Urinary bladder (tissue), 4 donors: Measurements from ENCODE around the gene XK. TPM values are rescaled to one million over a fixed set of nuclear protein-coding genes. Genes with fewer than 3 reads are reported as not detected.
"Not testable (repeated sequence)": the region's sequence is repeated elsewhere in the genome, so short reads cannot be mapped to it uniquely, and the experiment has no call there.

Experiments
- DNase-seq: peaks from one replicate; pipeline ENCODE4 v3.0.0-alpha.2; 2015; ENCODE audit errors: extremely low spot score
- H3K27ac ChIP-seq: one replicate; pipeline ENCODE4 v1.5.1; 2013; ENCODE audit warnings: low read depth, mild to moderate bottlenecking, moderate library complexity
- H3K36me3 ChIP-seq: one replicate; pipeline ENCODE4 v1.6.1; 2013; ENCODE audit warnings: mild to moderate bottlenecking, moderate library complexity; ENCODE audit not compliant: insufficient read depth
- H3K4me1 ChIP-seq: one replicate; pipeline ENCODE4 v1.6.1; 2013; ENCODE audit warnings: mild to moderate bottlenecking, moderate library complexity; ENCODE audit not compliant: insufficient read depth
- H3K4me3 ChIP-seq: one replicate; pipeline ENCODE4 v1.5.1; 2013; ENCODE audit warnings: low read depth, low read length
- WGBS: extraction: QIAGEN DNeasy Blood & Tissue Kit; methylation state at CpG from one replicate; pipeline ENCODE4 v1.1.7; 2013; 5-methylcytosine and 5-hydroxymethylcytosine counted together
- polyA plus RNA-seq: library from polyadenylated mRNA; stranded (reverse); fragments of 200-250 nt; gene quantifications from one replicate; pipeline ENCODE4 v1.2.3, GENCODE V29; 2013
- total RNA-seq: library from RNA; depleted of rRNA; stranded (reverse); fragments of >200 nt; gene quantifications from one replicate; pipeline ENCODE4 v1.2.3, GENCODE V29; 2014
- donor health status: healthy with polysubstance abuse.
- donor health status: healthy.

XK gene
- total and polyA plus RNA-seq, 2 donors, result 2.1 to 4.2 TPM

- 79% methylated on average over 2 of the region's 2 CpGs for WGBS
- no peaks in the 10 kb centered on the region for H3K36me3 ChIP-seq
- H3K27ac ChIP-seq, result no peak overlapping the region
- DNase-seq, result no peak
- no peaks in the 10 kb centered on the region for H3K4me1 ChIP-seq
- H3K4me3 ChIP-seq, result no peak overlapping the region
These were observed 66.7 kb downstream of the XK start for GRCh38 chrX:37752281-37752680.

- no peaks in the 10 kb centered on the region for H3K36me3 ChIP-seq
- H3K4me3 ChIP-seq, result no peak overlapping the region
- DNase-seq, result no peak
- no peak overlapping the region for H3K27ac ChIP-seq
- no peaks in the 10 kb centered on the region for H3K4me1 ChIP-seq
These were observed 67.3 kb downstream of the XK start for GRCh38 chrX:37752936-37753335.

GRCh38 chrX:37753384-37753783, 67.8 kb downstream of the XK start:
- H3K4me1 ChIP-seq, result no peaks in the 10 kb centered on the region
- no peak for DNase-seq
- no peaks in the 10 kb centered on the region for H3K36me3 ChIP-seq
- WGBS, result 89% methylated on average over 2 of the region's 2 CpGs
- no peak overlapping the region for H3K4me3 ChIP-seq
- H3K27ac ChIP-seq, result no peak overlapping the region

GRCh38 chrX:37754516-37754915, 68.9 kb downstream of the XK start:
- H3K4me1 ChIP-seq, result no peaks in the 10 kb centered on the region
- H3K36me3 ChIP-seq, result no peaks in the 10 kb centered on the region
- no peak overlapping the region for H3K4me3 ChIP-seq
- no peak for DNase-seq
- WGBS, result 92% methylated on average over 2 of the region's 2 CpGs
- H3K27ac ChIP-seq, result no peak overlapping the region

GRCh38 chrX:37755025-37755424, 69.4 kb downstream of the XK start:
- H3K36me3 ChIP-seq, result no peaks in the 10 kb centered on the region
- DNase-seq, result no peak
- H3K4me3 ChIP-seq, result no peak overlapping the region
- H3K27ac ChIP-seq, result no peak overlapping the region
- H3K4me1 ChIP-seq, result no peaks in the 10 kb centered on the region

GRCh38 chrX:37757082-37757481, 71.5 kb downstream of the XK start:
- no peak for DNase-seq
- Histone ChIP-seq H3K4me3 (no peak overlapping the region), H3K36me3 (no peaks in the 10 kb centered on the region)

GRCh38 chrX:37759351-37759750, 73.8 kb downstream of the XK start:
- no peak overlapping the region for H3K4me3 ChIP-seq
- DNase-seq, result no peak
- H3K27ac ChIP-seq, result no peak overlapping the region
- 98% methylated on average over 1 of the region's 1 CpG for WGBS
- no peaks in the 10 kb centered on the region for H3K36me3 ChIP-seq
- H3K4me1 ChIP-seq, result no peaks in the 10 kb centered on the region

More at GRCh38 chrX:37757082-37757481, 71.5 kb downstream of the XK start:
- Histone ChIP-seq H3K4me1 (no peaks in the 10 kb centered on the region), H3K27ac (no peak overlapping the region)

GRCh38 chrX:37759878-37760418, 74.4 kb downstream of the XK start:
- DNase-seq, result no peak
- H3K27ac ChIP-seq, result no peak overlapping the region
- 83% methylated on average over 2 of the region's 2 CpGs for WGBS
- no peaks in the 10 kb centered on the region for H3K36me3 ChIP-seq
- no peaks in the 10 kb centered on the region for H3K4me1 ChIP-seq
- no peak overlapping the region for H3K4me3 ChIP-seq

GRCh38 chrX:37763400-37763799, 77.8 kb downstream of the XK start:
- DNase-seq, result no peak
- H3K36me3 ChIP-seq, result no peaks in the 10 kb centered on the region
- no peak overlapping the region for H3K4me3 ChIP-seq
- no peaks in the 10 kb centered on the region for H3K4me1 ChIP-seq
- H3K27ac ChIP-seq, result no peak overlapping the region

GRCh38 chrX:37765507-37765906, 79.9 kb downstream of the XK start:
- no peaks in the 10 kb centered on the region for H3K36me3 ChIP-seq
- no peaks in the 10 kb centered on the region for H3K4me1 ChIP-seq
- no peak for DNase-seq
- no peak overlapping the region for H3K4me3 ChIP-seq
- no peak overlapping the region for H3K27ac ChIP-seq

- H3K4me1 ChIP-seq, result no peaks in the 10 kb centered on the region
- no peak overlapping the region for H3K4me3 ChIP-seq
- no peak overlapping the region for H3K27ac ChIP-seq
- 39% methylated on average over 1 of the region's 1 CpG for WGBS
- H3K36me3 ChIP-seq, result no peaks in the 10 kb centered on the region
- no peak for DNase-seq
These were observed 81.8 kb downstream of the XK start for GRCh38 chrX:37767430-37767829.

- H3K36me3 ChIP-seq, DNase-seq, H3K4me3 ChIP-seq, H3K4me1 ChIP-seq, H3K27ac ChIP-seq: not testable (repeated sequence)
- 98% methylated on average over 9 of the region's 9 CpGs for WGBS
These were observed 83.3 kb downstream of the XK start for GRCh38 chrX:37768866-37769265.

- H3K4me3 ChIP-seq, result no peak overlapping the region
- no peaks in the 10 kb centered on the region for H3K36me3 ChIP-seq
- no peak for DNase-seq
- H3K27ac ChIP-seq, result no peak overlapping the region
- H3K4me1 ChIP-seq, result no peaks in the 10 kb centered on the region
These were observed 90.8 kb downstream of the XK start for GRCh38 chrX:37776283-37776986.

- no peak overlapping the region for H3K27ac ChIP-seq
- H3K4me3 ChIP-seq, result no peak overlapping the region
- no peaks in the 10 kb centered on the region for H3K36me3 ChIP-seq
- no peaks in the 10 kb centered on the region for H3K4me1 ChIP-seq
- 83% methylated on average over 2 of the region's 2 CpGs for WGBS
- no peak for DNase-seq
These were observed 91.4 kb downstream of the XK start for GRCh38 chrX:37776987-37777325.

GRCh38 chrX:37779857-37780256, 94.3 kb downstream of the XK start, which contains the start of gene CYBB:
Gene CYBB, plus strand, starts transcription at chrX:37780059. Its CDS starts 19 bp downstream, at chrX:37780078.
- H3K27ac ChIP-seq, result no peak within 1 kb of the TSS
- no peak for DNase-seq
- H3K4me1 ChIP-seq, result no peaks in the 10 kb centered on the region
- WGBS, result 83% methylated on average over 2 of the region's 2 CpGs
- H3K4me3 ChIP-seq, result no peak within 1 kb of the TSS
- H3K36me3 ChIP-seq, result no peaks in the 10 kb centered on the region
